ENCODE measurements around the gene PRKAG2.

The PRKAG2 gene

GRCh38 chr7:151648429-151648828 lies 228.5 kb downstream of the PRKAG2 start:
- DNase-seq (ENCODE audit: low spot score): no peak

- no peak for DNase-seq (ENCODE audit: low spot score)
Observed at GRCh38 chr7:151647874-151648273, 229.0 kb downstream of the PRKAG2 start.

GRCh38 chr7:151647006-151647405 lies 229.9 kb downstream of the PRKAG2 start:
- DNase-seq (ENCODE audit: low spot score): no peak

GRCh38 chr7:151645311-151645710 lies 231.6 kb downstream of the PRKAG2 start:
- DNase-seq (ENCODE audit: low spot score): no peak

GRCh38 chr7:151644554-151644953 lies 232.4 kb downstream of the PRKAG2 start:
- DNase-seq (ENCODE audit: low spot score): no peak

GRCh38 chr7:151642746-151643145 lies 234.2 kb downstream of the PRKAG2 start:
- no peak for DNase-seq (ENCODE audit: low spot score)

DNA sequence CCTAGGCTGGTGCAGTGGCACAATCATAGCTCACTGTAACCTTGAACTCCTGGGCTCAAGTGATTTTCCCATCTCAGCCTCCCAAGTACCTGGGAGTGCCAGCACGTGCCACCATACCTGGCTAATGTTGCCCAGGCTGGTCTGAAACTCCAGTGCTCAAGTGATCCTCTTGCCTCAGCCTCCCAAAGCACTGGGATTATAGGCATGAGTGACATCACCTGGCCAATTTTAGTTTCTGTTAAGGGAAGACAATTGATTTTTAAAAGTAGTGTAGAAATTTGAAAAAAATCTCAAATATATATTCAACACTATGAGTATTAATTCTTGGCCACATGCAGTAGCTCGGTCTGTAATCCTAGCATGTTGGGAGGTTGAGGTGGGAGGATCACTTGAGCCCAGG lies 235.3 kb downstream of the PRKAG2 start:
- no peak for DNase-seq (ENCODE audit: low spot score)

- DNase-seq (ENCODE audit: low spot score): no peak
Observed at GRCh38 chr7:151637781-151638261, 239.1 kb downstream of the PRKAG2 start.

DNA sequence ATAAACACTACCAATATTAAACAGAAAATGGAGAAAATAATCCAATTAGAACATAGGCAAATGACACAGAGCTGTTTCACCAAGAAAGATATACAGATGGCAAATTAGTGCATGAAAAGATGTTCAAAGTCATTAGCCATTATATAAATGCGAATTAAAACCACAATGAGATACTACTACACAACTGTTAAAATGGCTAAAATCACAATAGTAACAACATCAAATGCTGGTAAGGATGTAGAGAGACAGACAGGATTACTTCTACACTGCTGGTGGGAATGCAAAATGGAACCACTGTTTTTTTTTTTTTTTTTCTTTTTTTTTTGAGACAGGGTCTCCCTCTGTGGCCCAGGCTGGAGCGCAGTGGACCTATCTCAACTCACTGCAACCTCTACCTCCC lies 242.3 kb downstream of the PRKAG2 start:
- DNase-seq (ENCODE audit: low spot score): no peak

DNA sequence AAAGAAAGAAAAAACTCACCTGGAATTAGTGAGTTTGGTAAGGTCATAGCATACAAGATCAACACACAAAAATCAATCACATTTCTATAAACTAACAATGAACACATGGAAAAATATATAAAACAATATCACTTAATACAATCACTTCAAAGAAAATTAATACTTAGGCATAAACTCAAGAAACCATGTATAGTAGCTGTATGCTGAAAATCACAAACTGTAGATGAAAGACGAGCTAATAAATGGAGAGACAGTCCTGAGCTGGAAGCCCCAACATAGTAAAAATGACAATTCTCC lies 243.5 kb downstream of the PRKAG2 start:
- no peak for DNase-seq (ENCODE audit: low spot score)

DNA sequence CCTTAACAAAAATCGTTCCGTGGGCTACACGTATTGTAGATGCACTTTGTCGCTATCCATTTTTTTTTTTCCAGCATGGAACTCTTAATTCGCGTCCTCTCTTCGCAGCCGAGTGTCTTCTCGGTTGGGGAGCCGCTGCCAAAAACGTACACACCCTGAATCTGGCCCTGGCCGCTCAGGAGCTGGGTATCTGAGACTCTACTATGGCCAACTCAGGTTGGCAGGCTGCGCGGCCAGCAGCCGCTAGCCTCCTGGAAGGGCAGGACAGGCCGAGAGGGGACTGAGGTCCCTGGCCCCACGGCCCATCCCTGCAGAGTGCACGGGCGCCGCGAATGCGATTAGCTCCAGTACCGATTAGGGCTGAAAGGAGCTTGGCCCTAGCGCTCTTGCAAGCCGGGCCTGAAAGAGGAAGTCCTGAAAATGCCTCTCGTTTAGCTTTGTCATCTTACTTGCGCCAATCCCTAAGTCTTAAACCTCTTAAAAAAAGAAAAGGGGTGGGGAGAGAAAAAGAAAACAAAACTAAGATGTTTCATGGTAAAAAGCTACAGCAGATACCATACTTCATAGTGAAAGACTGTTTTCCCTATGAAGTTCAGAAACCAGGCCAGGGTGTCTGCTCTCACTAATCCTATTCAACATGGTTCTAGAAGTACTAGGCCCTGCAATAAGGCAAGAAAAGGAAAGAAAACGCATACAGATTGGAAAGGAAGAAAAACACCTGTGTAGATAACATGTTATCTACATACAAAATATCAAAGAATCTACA lies 244.0 kb downstream of the PRKAG2 start:
- peak; percentile 69 for DNase-seq (ENCODE audit: low spot score)

- peak; percentile 57 for DNase-seq (ENCODE audit: low spot score)
Observed at GRCh38 chr7:151631953-151632749, 244.8 kb downstream of the PRKAG2 start.

GRCh38 chr7:151631570-151631952 lies 245.4 kb downstream of the PRKAG2 start:
- DNase-seq (ENCODE audit: low spot score): peak; percentile 44

DNA sequence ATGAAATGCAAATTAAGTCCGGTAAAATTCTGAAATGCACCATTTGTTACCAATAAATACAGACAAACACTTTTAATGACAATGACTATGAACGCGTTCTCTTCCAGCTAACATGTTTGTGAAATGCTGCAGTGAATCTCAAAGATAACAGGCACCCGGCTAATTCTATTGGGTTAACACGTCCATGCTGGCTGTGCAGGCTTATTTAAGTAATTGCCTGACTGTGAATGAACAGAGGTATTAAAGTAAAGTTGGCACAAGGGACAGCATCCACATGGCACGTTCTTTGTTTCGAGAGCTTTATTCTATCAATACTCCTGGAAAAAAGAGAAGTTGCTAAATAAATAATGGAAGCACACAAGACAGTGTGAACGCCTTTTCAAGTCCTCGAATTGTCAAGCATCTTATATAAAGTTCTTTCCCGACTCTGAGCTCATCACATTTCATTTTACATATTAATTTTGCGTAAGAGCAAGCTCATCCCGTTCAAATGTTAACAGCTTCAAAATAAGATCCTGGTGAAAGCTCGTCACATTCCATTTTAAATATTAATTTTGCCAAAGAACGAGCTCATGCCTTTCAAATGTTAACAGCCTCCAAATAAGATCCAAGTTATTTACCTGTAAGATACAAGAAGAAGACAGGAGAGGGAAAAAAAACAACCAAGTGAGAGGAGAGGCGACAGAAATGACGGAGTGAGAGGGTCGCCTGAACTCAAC lies 245.9 kb downstream of the PRKAG2 start:
- no peak for DNase-seq (ENCODE audit: low spot score)

DNA sequence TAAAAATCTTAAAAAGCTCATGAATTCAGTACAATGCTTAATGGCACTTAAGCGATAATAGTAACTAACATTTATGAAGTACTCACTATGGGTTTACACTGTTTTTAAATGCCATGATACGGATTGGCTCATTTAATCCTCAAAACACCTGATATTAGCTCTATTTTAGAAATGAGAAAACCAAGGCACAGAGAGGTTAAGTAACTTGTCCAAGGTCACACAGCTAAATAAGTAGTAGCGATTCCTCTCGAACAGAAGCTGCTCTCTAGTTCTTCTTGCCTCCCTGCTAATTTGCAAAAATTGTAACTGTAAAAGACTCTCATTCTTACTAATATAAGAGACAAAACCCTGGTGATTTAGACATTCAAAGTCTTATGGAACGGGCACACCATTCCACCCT lies 246.6 kb downstream of the PRKAG2 start:
- no peak for DNase-seq (ENCODE audit: low spot score)

DNA sequence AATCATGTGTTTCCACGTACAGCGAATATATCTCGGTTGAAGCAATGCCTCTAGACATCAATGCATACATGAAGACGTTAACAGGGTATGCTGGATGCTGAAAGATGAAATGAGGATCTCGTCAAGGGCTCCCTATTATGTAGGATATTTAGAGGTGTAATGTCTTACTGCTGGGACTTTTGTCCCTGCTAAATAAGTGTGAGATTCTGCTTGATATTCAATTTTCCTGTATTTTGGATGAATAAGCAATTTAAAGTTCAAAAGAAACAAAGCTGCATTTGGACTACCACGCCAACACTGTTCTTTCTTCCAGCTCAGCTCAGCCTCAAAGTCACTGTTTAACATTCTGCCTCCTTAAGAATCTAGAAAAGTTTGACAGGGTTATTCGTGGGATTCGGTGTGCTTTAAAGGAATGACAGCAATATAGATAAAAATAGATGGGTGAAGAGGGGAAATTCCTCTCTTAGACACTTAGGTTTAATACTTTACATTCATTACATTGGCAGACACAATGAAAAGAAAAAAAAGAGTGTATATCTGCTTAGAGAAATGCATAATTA lies 247.1 kb downstream of the PRKAG2 start:
- DNase-seq (ENCODE audit: low spot score): no peak

DNA sequence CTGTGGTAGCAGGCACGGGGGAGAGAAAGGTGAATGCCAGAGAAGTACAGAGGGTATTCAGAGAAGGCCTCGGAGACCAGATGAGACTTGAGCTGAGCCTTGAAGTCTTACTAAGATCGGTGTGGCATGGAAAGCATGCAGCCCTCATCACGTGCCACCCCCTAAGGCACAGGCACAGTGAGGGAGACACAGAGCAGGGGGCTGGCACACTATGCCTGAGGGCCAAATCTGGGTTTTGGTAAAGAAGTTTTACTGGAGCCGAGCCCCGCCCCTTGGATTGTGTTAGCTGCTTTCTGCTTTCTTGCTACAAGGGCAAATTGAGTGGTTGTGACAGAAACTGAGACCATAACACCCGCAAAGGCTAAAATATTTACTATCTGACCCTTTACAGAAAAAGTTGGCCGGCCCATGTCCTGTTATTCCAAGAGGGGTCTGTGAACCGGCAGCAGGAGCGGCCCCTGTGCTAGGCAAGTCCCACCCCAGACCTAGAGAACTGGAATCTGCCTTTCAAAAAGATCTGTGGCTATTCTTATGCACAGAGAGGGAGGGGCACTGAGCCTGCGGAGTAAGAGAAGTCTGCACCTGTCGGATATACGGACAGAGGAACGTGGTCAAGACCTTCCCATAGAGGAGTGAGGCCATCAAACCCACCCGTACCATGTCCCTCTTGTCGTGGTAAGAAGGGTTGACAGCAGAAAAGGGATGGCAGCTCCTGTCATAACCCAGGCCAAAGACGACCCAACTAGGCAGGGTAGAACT lies 247.9 kb downstream of the PRKAG2 start:
- DNase-seq (ENCODE audit: low spot score): no peak

GRCh38 chr7:151626422-151627115 lies 250.3 kb downstream of the PRKAG2 start:
- DNase-seq (ENCODE audit: low spot score): peak; percentile 65

- DNase-seq (ENCODE audit: low spot score): no peak
Observed at GRCh38 chr7:151625606-151626005, 251.3 kb downstream of the PRKAG2 start.

- no peak for DNase-seq (ENCODE audit: low spot score)
Observed at GRCh38 chr7:151624246-151624928, 252.5 kb downstream of the PRKAG2 start.

- no peak for DNase-seq (ENCODE audit: low spot score)
Observed at GRCh38 chr7:151623766-151624165, 253.1 kb downstream of the PRKAG2 start.
